HEK293 (cell line): ENCODE results near the gene DNTTIP2.
A peak's percentile ranks its signal among the peaks of the same experiment; 100 is the strongest.

Source experiments
- CTCF ChIA-PET: fragments of 350-600 bp; formaldehyde crosslinking; extraction: SDS; loops from one replicate; lab custom pipeline; 2021; ENCODE audit warnings: antibody characterized with exemption; lab: Yijun Ruan, JAX
- POLR2A ChIA-PET: fragments of 300-600 bp; formaldehyde crosslinking; extraction: SDS; loops from one replicate; lab custom pipeline; 2020; ENCODE audit warnings: antibody characterized with exemption, inconsistent platforms; lab: Yijun Ruan, JAX
- H3K27ac ChIP-seq: fragments of 200-500 bp; sonication (Bioruptor generic); 2 replicates; pipeline ENCODE4 v1.5.1; 2014; ENCODE audit warnings: low read depth, low read length, control low read depth, inconsistent platforms; ENCODE audit errors: extremely low read depth
- H3K36me3 ChIP-seq, 2 experiments: fragments of 200-500 bp in 1 of 2; sonication (Bioruptor generic) in 1 of 2; 1 replicate in 1 of 2; 2 replicates in 1 of 2; pipeline ENCODE4 v1.5.1; 2014 to 2017; ENCODE audit warnings: inconsistent platforms in 2 of 2, low read length in 2 of 2; ENCODE audit not compliant: control insufficient read depth in 2 of 2, insufficient read depth in 1 of 2
- H3K4me1 ChIP-seq: fragments of 200-500 bp; sonication (Bioruptor generic); 2 replicates; pipeline ENCODE4 v1.5.1; 2014; ENCODE audit warnings: mild to moderate bottlenecking, low read length, inconsistent platforms; ENCODE audit not compliant: control insufficient read depth, insufficient read depth
- H3K4me3 ChIP-seq: 2 replicates; pipeline ENCODE4 v1.5.1; 2011; ENCODE audit warnings: low read depth, mild to moderate bottlenecking, control low read depth, low read length, moderate library complexity
- H3K9me3 ChIP-seq: fragments of 200-500 bp; sonication (Bioruptor generic); 2 replicates; pipeline ENCODE4 v1.5.1; 2014; ENCODE audit warnings: low read depth, low read length, inconsistent platforms; ENCODE audit not compliant: control insufficient read depth, insufficient read depth
- CTCF ChIP-seq: fragments of 450-650 bp; formaldehyde crosslinking; IDR thresholded peaks from 2 replicates; pipeline ENCODE4 v1.5.1; 2016; ENCODE audit warnings: missing biosample characterization, missing genetic modification characterization
- GFI1B ChIP-seq: fragments of 450-650 bp; formaldehyde crosslinking; IDR thresholded peaks from 2 replicates; pipeline ENCODE4 v1.5.1; 2016; ENCODE audit warnings: missing biosample characterization, missing genetic modification characterization
- HOXD13 ChIP-seq: sonication (generic); formaldehyde crosslinking; IDR thresholded peaks from 2 replicates; pipeline ENCODE4 v1.8.0; 2022; ENCODE audit warnings: missing genetic modification reagents, borderline replicate concordance
- INSM2 ChIP-seq: fragments of 450-650 bp; formaldehyde crosslinking; IDR thresholded peaks from 2 replicates; pipeline ENCODE4 v1.5.1; 2016; ENCODE audit warnings: missing biosample characterization, missing genetic modification characterization
- MZF1 ChIP-seq: fragments of 450-650 bp; formaldehyde crosslinking; IDR thresholded peaks from 2 replicates; pipeline ENCODE4 v1.5.1; 2017; ENCODE audit warnings: missing biosample characterization, missing genetic modification characterization, borderline replicate concordance
- SALL2 ChIP-seq: fragments of 450-650 bp; formaldehyde crosslinking; IDR thresholded peaks from 2 replicates; pipeline ENCODE4 v1.5.0; 2017; ENCODE audit warnings: missing biosample characterization, mild to moderate bottlenecking, missing genetic modification characterization, borderline replicate concordance
- TCF7L2 ChIP-seq: IDR thresholded peaks from 2 replicates; pipeline ENCODE4 v1.6.1; 2011; ENCODE audit warnings: low read depth, mild to moderate bottlenecking, inconsistent platforms, low read length, moderate library complexity, borderline replicate concordance
- ZBTB7A ChIP-seq: fragments of 450-650 bp; formaldehyde crosslinking; IDR thresholded peaks from 2 replicates; pipeline ENCODE4 v1.5.1; 2016; ENCODE audit warnings: low read depth, missing biosample characterization, missing genetic modification characterization
- ZEB2 ChIP-seq: fragments of 450-650 bp; formaldehyde crosslinking; IDR thresholded peaks from 2 replicates; pipeline ENCODE4 v1.5.1; 2016; ENCODE audit warnings: missing biosample characterization, missing genetic modification characterization
- ZFP69B ChIP-seq: fragments of 450-650 bp; formaldehyde crosslinking; IDR thresholded peaks from 2 replicates; pipeline ENCODE4 v1.5.1; 2016; ENCODE audit warnings: missing biosample characterization, missing genetic modification characterization
- ZNF24 ChIP-seq: fragments of 450-650 bp; formaldehyde crosslinking; IDR thresholded peaks from 2 replicates; pipeline ENCODE4 v1.5.1; 2016; ENCODE audit warnings: missing biosample characterization, missing genetic modification characterization
- ZNF266 ChIP-seq: fragments of 450-650 bp; formaldehyde crosslinking; IDR thresholded peaks from 2 replicates; pipeline ENCODE4 v1.5.1; 2016; ENCODE audit warnings: missing biosample characterization, missing genetic modification characterization, low read depth
- ZNF274 ChIP-seq, 2 experiments: fragments of 200-500 bp in 1 of 2; fragments of 450-650 bp in 1 of 2; sonication (Bioruptor generic) in 1 of 2; formaldehyde crosslinking in 1 of 2; IDR thresholded peaks; 2 replicates each; pipeline versions ENCODE4 v1.5.1 to v1.6.1; 2014 to 2016; ENCODE audit warnings: borderline replicate concordance in 1 of 2, inconsistent platforms in 1 of 2, low read length in 1 of 2, missing biosample characterization in 1 of 2, missing genetic modification characterization in 1 of 2
- ZNF521 ChIP-seq: fragments of 450-650 bp; formaldehyde crosslinking; IDR thresholded peaks from 2 replicates; pipeline ENCODE4 v1.5.1; 2017; ENCODE audit warnings: missing biosample characterization, mild to moderate bottlenecking, missing genetic modification characterization
- ZNF610 ChIP-seq: fragments of 450-650 bp; formaldehyde crosslinking; IDR thresholded peaks from 2 replicates; pipeline ENCODE4 v1.5.1; 2016; ENCODE audit warnings: missing biosample characterization, missing genetic modification characterization, borderline replicate concordance
- ZNF623 ChIP-seq: fragments of 450-650 bp; formaldehyde crosslinking; IDR thresholded peaks from 2 replicates; pipeline ENCODE4 v1.5.1; 2016; ENCODE audit warnings: missing biosample characterization, missing genetic modification characterization
- ZNF701 ChIP-seq: fragments of 450-650 bp; formaldehyde crosslinking; IDR thresholded peaks from 2 replicates; pipeline ENCODE4 v1.5.1; 2016; ENCODE audit warnings: missing biosample characterization, missing genetic modification characterization
- ZNF791 ChIP-seq: fragments of 450-650 bp; formaldehyde crosslinking; IDR thresholded peaks from 2 replicates; pipeline ENCODE4 v1.5.1; 2016; ENCODE audit warnings: missing biosample characterization, missing genetic modification characterization
- TF ChIP-seq, protein P1 (sequence below): fragments of 450-650 bp; formaldehyde crosslinking; IDR thresholded peaks from 2 replicates; pipeline ENCODE4 v1.5.1; 2017; ENCODE audit warnings: missing biosample characterization, missing genetic modification characterization
- TF ChIP-seq, protein P2 (sequence below): fragments of 450-650 bp; formaldehyde crosslinking; IDR thresholded peaks from 2 replicates; pipeline ENCODE4 v1.5.1; 2016; ENCODE audit warnings: missing biosample characterization, missing genetic modification characterization
- TF ChIP-seq, protein P3 (sequence below): fragments of 450-650 bp; formaldehyde crosslinking; IDR thresholded peaks from 2 replicates; pipeline ENCODE4 v1.5.1; 2016; ENCODE audit warnings: missing biosample characterization, missing genetic modification characterization

DNTTIP2 gene

DNA sequence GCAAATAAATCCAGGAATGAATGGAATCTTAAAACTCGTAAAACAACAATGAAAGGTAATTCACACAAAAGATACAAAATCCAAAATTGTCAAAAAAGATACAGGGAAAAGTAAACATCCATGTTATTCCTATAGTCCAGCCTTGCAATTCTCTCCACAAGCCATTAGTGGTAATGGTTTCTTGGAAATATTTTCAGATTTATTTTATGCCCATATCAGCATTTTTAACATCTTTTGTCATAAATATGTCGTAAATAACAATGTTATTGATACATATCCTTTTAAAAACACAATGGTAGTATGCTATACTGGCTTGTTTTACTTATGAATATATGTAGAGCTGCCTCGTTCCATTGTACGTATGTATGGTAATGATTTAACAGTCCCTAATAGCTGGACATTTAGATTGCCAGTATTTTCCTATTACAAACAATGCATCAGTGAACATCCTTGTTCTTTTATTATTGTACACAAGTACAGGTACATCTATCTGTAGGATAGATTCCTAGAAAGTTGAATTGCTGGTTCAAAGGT lies 30.6 kb downstream of the DNTTIP2 start:
- CTCF ChIA-PET: interaction anchor here (0.7 to 4.9 kb wide), 4 partner anchors 104 to 544 kb away, joined by 3 to 25 read pairs (median 4); no protein-coding TSS in a partner anchor
- TF ChIP-seq ZNF521 (tag by site-specific recombination) (no peak), ZBTB7A (tag by site-specific recombination) (no peak), ZNF791 (tag by site-specific recombination) (no peak), ZNF274 (IDR thresholded peaks at IDR 0.05; ENCODE audit: low read length) (no peak), ZNF274 (tag by site-specific recombination; IDR thresholded peaks at IDR 0.05; ENCODE audit: borderline replicate concordance) (no peak), MZF1 (tag by site-specific recombination) (peak; percentile 88; the same call in 1 of the 2 replicates)
- TF ChIP-seq, protein P1, sequence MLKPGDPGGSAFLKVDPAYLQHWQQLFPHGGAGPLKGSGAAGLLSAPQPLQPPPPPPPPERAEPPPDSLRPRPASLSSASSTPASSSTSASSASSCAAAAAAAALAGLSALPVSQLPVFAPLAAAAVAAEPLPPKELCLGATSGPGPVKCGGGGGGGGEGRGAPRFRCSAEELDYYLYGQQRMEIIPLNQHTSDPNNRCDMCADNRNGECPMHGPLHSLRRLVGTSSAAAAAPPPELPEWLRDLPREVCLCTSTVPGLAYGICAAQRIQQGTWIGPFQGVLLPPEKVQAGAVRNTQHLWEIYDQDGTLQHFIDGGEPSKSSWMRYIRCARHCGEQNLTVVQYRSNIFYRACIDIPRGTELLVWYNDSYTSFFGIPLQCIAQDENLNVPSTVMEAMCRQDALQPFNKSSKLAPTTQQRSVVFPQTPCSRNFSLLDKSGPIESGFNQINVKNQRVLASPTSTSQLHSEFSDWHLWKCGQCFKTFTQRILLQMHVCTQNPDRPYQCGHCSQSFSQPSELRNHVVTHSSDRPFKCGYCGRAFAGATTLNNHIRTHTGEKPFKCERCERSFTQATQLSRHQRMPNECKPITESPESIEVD (tag by site-specific recombination): 0 out of 2 replicates have a peak, but pooled peaks have one; percentile 40
- TF ChIP-seq, all 188 proteins: peak for 2
- peak overlapping the region; percentile 88 for H3K4me3 ChIP-seq
- no peaks in the 10 kb centered on the region for H3K36me3 ChIP-seq
- POLR2A ChIA-PET: interaction anchor here (1.9 kb wide), 1 partner anchor 31 kb away, joined by 5 read pairs; the partner anchor contains the start of gene DNTTIP2
- peaks cover 3% of the 10 kb centered on the region; the same call in 1 of the 2 replicates for H3K4me1 ChIP-seq
- no peaks in the 10 kb centered on the region for H3K9me3 ChIP-seq
- H3K27ac ChIP-seq: peak overlapping the region; percentile 91

- POLR2A ChIA-PET: interaction anchor here (0.5 to 1.9 kb wide), 2 partner anchors 32 to 305 kb away, joined by 4 to 5 read pairs; partner anchors contain the start of gene DNTTIP2
- CTCF ChIA-PET: interaction anchor here (0.7 to 4.9 kb wide), 4 partner anchors 34 to 220 kb away, joined by 3 to 25 read pairs (median 3); no protein-coding TSS in a partner anchor
- 0 out of 2 replicates have a peak, but pooled peaks have one; percentile 4 for TF ChIP-seq ZNF24 (tag by site-specific recombination)
- peak; percentile 86; the same call in 1 of the 2 replicates for TF ChIP-seq ZNF610 (tag by site-specific recombination)
- TF ChIP-seq, protein P2, sequence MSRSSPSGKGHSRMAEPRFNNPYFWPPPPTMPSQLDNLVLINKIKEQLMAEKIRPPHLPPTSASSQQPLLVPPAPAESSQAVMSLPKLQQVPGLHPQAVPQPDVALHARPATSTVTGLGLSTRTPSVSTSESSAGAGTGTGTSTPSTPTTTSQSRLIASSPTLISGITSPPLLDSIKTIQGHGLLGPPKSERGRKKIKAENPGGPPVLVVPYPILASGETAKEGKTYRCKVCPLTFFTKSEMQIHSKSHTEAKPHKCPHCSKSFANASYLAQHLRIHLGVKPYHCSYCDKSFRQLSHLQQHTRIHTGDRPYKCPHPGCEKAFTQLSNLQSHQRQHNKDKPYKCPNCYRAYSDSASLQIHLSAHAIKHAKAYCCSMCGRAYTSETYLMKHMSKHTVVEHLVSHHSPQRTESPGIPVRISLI: no peak; the same call in 1 of the 2 replicates
- no peak for TF ChIP-seq CTCF (tag by site-specific recombination)
- TF ChIP-seq GFI1B (tag by site-specific recombination): 0 out of 2 replicates have a peak, but pooled peaks have one; percentile 11
- 0 out of 2 replicates have a peak, but pooled peaks have one; percentile 17 for TF ChIP-seq HOXD13 (CRISPR knock-in tag)
- peak; percentile 69 for TF ChIP-seq ZEB2 (tag by site-specific recombination)
- TF ChIP-seq TCF7L2: no peak
- TF ChIP-seq SALL2 (tag by site-specific recombination): no peak
- no peak for TF ChIP-seq ZNF623
- TF ChIP-seq, protein P3, sequence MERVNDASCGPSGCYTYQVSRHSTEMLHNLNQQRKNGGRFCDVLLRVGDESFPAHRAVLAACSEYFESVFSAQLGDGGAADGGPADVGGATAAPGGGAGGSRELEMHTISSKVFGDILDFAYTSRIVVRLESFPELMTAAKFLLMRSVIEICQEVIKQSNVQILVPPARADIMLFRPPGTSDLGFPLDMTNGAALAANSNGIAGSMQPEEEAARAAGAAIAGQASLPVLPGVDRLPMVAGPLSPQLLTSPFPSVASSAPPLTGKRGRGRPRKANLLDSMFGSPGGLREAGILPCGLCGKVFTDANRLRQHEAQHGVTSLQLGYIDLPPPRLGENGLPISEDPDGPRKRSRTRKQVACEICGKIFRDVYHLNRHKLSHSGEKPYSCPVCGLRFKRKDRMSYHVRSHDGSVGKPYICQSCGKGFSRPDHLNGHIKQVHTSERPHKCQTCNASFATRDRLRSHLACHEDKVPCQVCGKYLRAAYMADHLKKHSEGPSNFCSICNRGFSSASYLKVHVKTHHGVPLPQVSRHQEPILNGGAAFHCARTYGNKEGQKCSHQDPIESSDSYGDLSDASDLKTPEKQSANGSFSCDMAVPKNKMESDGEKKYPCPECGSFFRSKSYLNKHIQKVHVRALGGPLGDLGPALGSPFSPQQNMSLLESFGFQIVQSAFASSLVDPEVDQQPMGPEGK (tag by site-specific recombination): peak; percentile 82
- TF ChIP-seq ZNF701 (tag by site-specific recombination): no peak
- no peak; the same call in 1 of the 2 replicates for TF ChIP-seq INSM2 (tag by site-specific recombination)
- no peak for TF ChIP-seq ZNF266 (tag by site-specific recombination)
- peak; percentile 16; the same call in 1 of the 2 replicates for TF ChIP-seq ZFP69B (tag by site-specific recombination)
Measured at GRCh38 chr1:93847811-93848288, 31.2 kb downstream of the DNTTIP2 start.

More at GRCh38 chr1:93847811-93848288, 31.2 kb downstream of the DNTTIP2 start:
- Histone ChIP-seq H3K4me1 (peaks cover 3% of the 10 kb centered on the region; the same call in 1 of the 2 replicates), H3K27ac (peak overlapping the region; percentile 91), H3K36me3 (no peaks in the 10 kb centered on the region), H3K4me3 (peak overlapping the region; percentile 88), H3K9me3 (no peaks in the 10 kb centered on the region)
